ENCODE results near the gene CTNNAL1. TPM values are rescaled to one million over a fixed set of nuclear protein-coding genes. Genes with fewer than 3 reads are reported as not detected.

CTNNAL1 gene
- total and polyA plus RNA-seq, 4 donors, result 20.6 to 53.9 (median 37.0) TPM

GRCh38 chr9:109005678-109006077 lies 7.6 kb downstream of the CTNNAL1 start:
- Histone ChIP-seq H3K27ac (ENCODE audit: low read depth in 1 of 2, low read length in 1 of 2) (no peak overlapping the region), H3K27me3 (ENCODE audit: control insufficient read depth in 3 of 3, insufficient read depth in 3 of 3, low read length in 2 of 3) (no peaks in the 10 kb centered on the region), H3K36me3 (ENCODE audit: control insufficient read depth in 4 of 4, insufficient read depth in 4 of 4, low read length in 4 of 4) (peaks cover 0 to 6% (median 0%) of the 10 kb centered on the region in 4 donors), H3K4me3 (no peak overlapping the region), H3K4me1 (ENCODE audit: control insufficient read depth in 5 of 5, insufficient read depth in 5 of 5, low read length in 5 of 5) (peaks cover 0 to 6% (median 1%) of the 10 kb centered on the region in 5 donors), H3K9me3 (ENCODE audit: control insufficient read depth in 4 of 4, insufficient read depth in 3 of 4, low read length in 3 of 4) (peaks cover 0 to 8% (median 3%) of the 10 kb centered on the region in 4 donors), H3K9ac (ENCODE audit: insufficient read depth in 1 of 2, low read length in 2 of 2) (no peak overlapping the region)
- ATAC-seq (ENCODE audit: insufficient read depth, low FRiP score), result no peak
- 76 to 80% methylated on average over 3 of the region's 3 CpGs for WGBS, 2 donors
- no peak for DNase-seq
- no peak for TF ChIP-seq CTCF (IDR thresholded peaks at IDR 0.05; ENCODE audit: control extremely low read depth, extremely low read depth)

DNA sequence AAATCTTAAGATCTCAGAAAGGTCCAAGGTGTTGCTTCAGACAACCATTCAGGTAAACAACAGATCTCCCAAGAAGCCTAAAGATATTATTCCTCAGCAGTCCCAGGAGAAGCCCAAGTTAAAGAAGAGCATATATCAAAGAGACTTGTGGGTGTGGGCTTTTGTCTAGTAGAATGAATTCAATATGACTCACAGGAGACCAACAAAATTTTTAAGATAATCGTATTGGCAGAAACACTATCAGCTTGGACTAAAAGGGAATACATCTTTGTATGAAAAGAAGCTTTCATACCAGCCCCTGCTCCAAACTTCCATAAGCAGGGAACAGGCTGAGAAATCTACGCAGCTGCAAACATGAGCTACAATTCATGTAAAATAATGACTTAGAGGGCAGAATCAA lies 10.2 kb downstream of the CTNNAL1 start:
- no peak for DNase-seq
- Histone ChIP-seq H3K4me1 (ENCODE audit: control insufficient read depth in 5 of 5, insufficient read depth in 5 of 5, low read length in 5 of 5) (peaks cover 0 to 13% (median 0%) of the 10 kb centered on the region in 5 donors), H3K27me3 (ENCODE audit: control insufficient read depth in 3 of 3, insufficient read depth in 3 of 3, low read length in 2 of 3) (no peaks in the 10 kb centered on the region), H3K9me3 (ENCODE audit: control insufficient read depth in 4 of 4, insufficient read depth in 3 of 4, low read length in 3 of 4) (peaks cover 0 to 8% (median 3%) of the 10 kb centered on the region in 4 donors), H3K36me3 (ENCODE audit: control insufficient read depth in 4 of 4, insufficient read depth in 4 of 4, low read length in 4 of 4) (peaks cover 0 to 13% (median 0%) of the 10 kb centered on the region in 4 donors), H3K9ac (ENCODE audit: insufficient read depth in 1 of 2, low read length in 2 of 2) (no peak overlapping the region), H3K27ac (ENCODE audit: low read depth in 1 of 2, low read length in 1 of 2) (no peak overlapping the region), H3K4me3 (no peak overlapping the region)
- ATAC-seq (ENCODE audit: insufficient read depth, low FRiP score), result no peak
- 67 to 78% methylated on average over 2 of the region's 2 CpGs for WGBS, 2 donors
- no peak for TF ChIP-seq CTCF (IDR thresholded peaks at IDR 0.05; ENCODE audit: control extremely low read depth, extremely low read depth)

DNA sequence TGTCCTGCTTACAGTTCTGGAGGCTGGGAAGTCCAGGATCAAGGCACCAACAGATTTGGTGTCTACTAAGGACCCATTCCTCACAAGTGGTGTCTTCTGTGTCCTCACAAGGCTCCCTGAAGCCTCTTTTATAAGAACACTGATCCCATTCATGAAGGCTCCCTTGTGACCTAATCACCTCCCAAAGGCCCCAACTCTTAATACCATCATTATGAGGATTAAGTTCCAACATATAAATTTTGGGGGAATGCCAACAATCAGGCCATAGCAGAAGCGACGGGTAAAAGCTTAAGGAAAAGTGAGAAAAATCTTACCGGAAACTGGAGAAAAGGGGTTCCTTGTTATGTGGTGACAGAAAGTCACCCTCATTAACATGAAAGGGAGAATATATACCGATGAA lies 11.2 kb downstream of the CTNNAL1 start:
- H3K9ac ChIP-seq (ENCODE audit: insufficient read depth in 1 of 2, low read length in 2 of 2), result no peak overlapping the region
- WGBS, 2 donors, result 97 to 99% methylated on average over 4 of the region's 4 CpGs
- ATAC-seq (ENCODE audit: insufficient read depth, low FRiP score), result no peak
- no peak for DNase-seq
- H3K9me3 ChIP-seq (ENCODE audit: control insufficient read depth in 4 of 4, insufficient read depth in 3 of 4, low read length in 3 of 4), result peaks cover 0 to 8% (median 3%) of the 10 kb centered on the region in 4 donors
- no peak overlapping the region for H3K27ac ChIP-seq (ENCODE audit: low read depth in 1 of 2, low read length in 1 of 2)
- no peak for TF ChIP-seq CTCF (IDR thresholded peaks at IDR 0.05; ENCODE audit: control extremely low read depth, extremely low read depth)
- peaks cover 0 to 17% (median 0%) of the 10 kb centered on the region in 5 donors for H3K4me1 ChIP-seq (ENCODE audit: control insufficient read depth in 5 of 5, insufficient read depth in 5 of 5, low read length in 5 of 5)
- H3K4me3 ChIP-seq, result no peak overlapping the region
- no peaks in the 10 kb centered on the region for H3K27me3 ChIP-seq (ENCODE audit: control insufficient read depth in 3 of 3, insufficient read depth in 3 of 3, low read length in 2 of 3)
- H3K36me3 ChIP-seq (ENCODE audit: control insufficient read depth in 4 of 4, insufficient read depth in 4 of 4, low read length in 4 of 4), result peaks cover 0 to 21% (median under 1%) of the 10 kb centered on the region in 4 donors

DNA sequence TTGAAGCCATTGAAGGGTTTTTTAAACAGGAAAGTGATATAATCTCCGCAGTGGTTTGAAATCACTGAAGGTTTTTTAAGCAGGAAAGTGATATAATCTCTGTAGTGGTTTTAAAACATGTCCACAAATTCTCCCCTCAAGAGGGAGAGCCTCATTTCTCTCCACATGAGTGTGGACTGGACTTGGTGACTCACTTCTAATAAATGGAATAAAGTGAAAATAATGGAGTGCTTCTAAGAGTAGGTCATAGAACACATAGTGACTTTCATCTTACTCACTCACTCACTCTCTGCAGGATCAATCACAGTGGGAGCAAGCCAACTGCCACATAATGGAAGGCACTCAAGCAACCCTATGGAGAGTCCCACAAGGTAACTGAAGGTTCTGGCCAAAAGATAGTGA lies 12.0 kb downstream of the CTNNAL1 start:
- Histone ChIP-seq H3K4me1 (ENCODE audit: control insufficient read depth in 5 of 5, insufficient read depth in 5 of 5, low read length in 5 of 5) (peaks cover 0 to 18% (median 0%) of the 10 kb centered on the region in 5 donors), H3K27ac (ENCODE audit: low read depth in 1 of 2, low read length in 1 of 2) (no peak overlapping the region), H3K9me3 (ENCODE audit: control insufficient read depth in 4 of 4, insufficient read depth in 3 of 4, low read length in 3 of 4) (peaks cover 0 to 8% (median 3%) of the 10 kb centered on the region in 4 donors), H3K9ac (ENCODE audit: insufficient read depth in 1 of 2, low read length in 2 of 2) (no peak overlapping the region), H3K4me3 (no peak overlapping the region), H3K27me3 (ENCODE audit: control insufficient read depth in 3 of 3, insufficient read depth in 3 of 3, low read length in 2 of 3) (no peaks in the 10 kb centered on the region), H3K36me3 (ENCODE audit: control insufficient read depth in 4 of 4, insufficient read depth in 4 of 4, low read length in 4 of 4) (peaks cover 0 to 21% (median under 1%) of the 10 kb centered on the region in 4 donors)
- no peak for DNase-seq
- ATAC-seq (ENCODE audit: insufficient read depth, low FRiP score), result no peak
- TF ChIP-seq CTCF (IDR thresholded peaks at IDR 0.05; ENCODE audit: control extremely low read depth, extremely low read depth), result no peak
- 28 to 59% methylated on average over 1 of the region's 1 CpG for WGBS, 2 donors
